HepG2 (cell line): ENCODE data around the gene KXD1. TPM values are rescaled to one million over a fixed set of nuclear protein-coding genes. Genes with fewer than 3 reads are reported as not detected.

Experiments used
- CEBPG ChIP-seq: IDR thresholded peaks from 2 replicates; pipeline ENCODE4 v1.6.1; 2016
- DDIT3 ChIP-seq: sonication (generic); formaldehyde crosslinking; IDR thresholded peaks from 2 replicates; pipeline ENCODE4 v1.4.0; 2020; ENCODE audit warnings: mild to moderate bottlenecking, missing genetic modification reagents
- DMAP1 ChIP-seq: IDR thresholded peaks from 2 replicates; pipeline ENCODE4 v1.6.1; 2016
- HMGA1 ChIP-seq: sonication (generic); formaldehyde crosslinking; conservative IDR thresholded peaks from 2 replicates; pipeline ENCODE4 v1.4.0; 2020; ENCODE audit warnings: missing genetic modification reagents
- KAT7 ChIP-seq: IDR thresholded peaks from 2 replicates; pipeline ENCODE4 v1.6.1; 2018; ENCODE audit warnings: borderline replicate concordance, missing compliant biosample characterization
- KDM1A ChIP-seq: IDR thresholded peaks from 2 replicates; pipeline ENCODE4 v1.6.1; 2016; ENCODE audit warnings: missing compliant biosample characterization
- MAFK ChIP-seq, 2 experiments: IDR thresholded peaks in 1 of 2; conservative IDR thresholded peaks in 1 of 2; 2 replicates each; pipeline ENCODE4 v1.6.1; 2011; ENCODE audit warnings: improper control_type of control experiment in 2 of 2, low read length in 2 of 2
- MIER3 ChIP-seq: IDR thresholded peaks from 2 replicates; pipeline ENCODE4 v1.6.1; 2016; ENCODE audit warnings: missing compliant biosample characterization, borderline replicate concordance
- PTBP1 ChIP-seq: fragments of 200-400 bp; formaldehyde crosslinking; IDR thresholded peaks from 2 replicates; pipeline ENCODE4 v1.6.1; 2018; ENCODE audit warnings: low read length, low read depth; ENCODE audit not compliant: poor library complexity, severe bottlenecking
- RCOR2 ChIP-seq: IDR thresholded peaks from 2 replicates; pipeline ENCODE4 v1.6.1; 2016; ENCODE audit warnings: missing biosample characterization, missing genetic modification reagents
- RFX3 ChIP-seq: IDR thresholded peaks from 2 replicates; pipeline ENCODE4 v1.6.1; 2016; ENCODE audit warnings: missing biosample characterization, missing genetic modification reagents
- SMAD1 ChIP-seq: sonication (generic); formaldehyde crosslinking; IDR thresholded peaks from 2 replicates; pipeline ENCODE4 v1.4.0; 2020; ENCODE audit warnings: missing genetic modification reagents, low read depth, mild to moderate bottlenecking, borderline replicate concordance
- SOX5 ChIP-seq: IDR thresholded peaks from 2 replicates; pipeline ENCODE4 v1.6.1; 2016; ENCODE audit warnings: borderline replicate concordance
- STAG1 ChIP-seq: sonication (generic); formaldehyde crosslinking; IDR thresholded peaks from 2 replicates; pipeline ENCODE4 v1.4.0; 2020; ENCODE audit warnings: missing genetic modification reagents
- ZMYM2 ChIP-seq: sonication (generic); formaldehyde crosslinking; IDR thresholded peaks from 2 replicates; pipeline ENCODE4 v1.8.0; 2022; ENCODE audit warnings: mild to moderate bottlenecking, missing genetic modification reagents
- ZNF329 ChIP-seq: sonication (generic); formaldehyde crosslinking; IDR thresholded peaks from 2 replicates; pipeline ENCODE4 v1.9.0; 2021; ENCODE audit warnings: low read depth, mild to moderate bottlenecking, missing genetic modification reagents
- ZNF350 ChIP-seq: sonication (generic); formaldehyde crosslinking; IDR thresholded peaks from 2 replicates; pipeline ENCODE4 v1.4.0; 2020; ENCODE audit warnings: mild to moderate bottlenecking, low read depth, missing genetic modification reagents, borderline replicate concordance
- polyA plus RNA-seq, 8 experiments: library from polyadenylated mRNA; depleted of rRNA in 3 of 8; stranded (reverse) in 7 of 8; unstranded in 1 of 8; fragments of >200 nt; fragmentation: Illumina TruSeq in 4 of 8; extraction: Trizol in 4 of 8; gene quantifications; 2 replicates each; pipeline versions ENCODE4 v1.2.1 to v1.2.3, GENCODE V29; 2011 to 2016; ENCODE audit warnings: low read depth in 4 of 8, missing spikeins in 1 of 8, mixed read lengths in 1 of 8; ENCODE audit not compliant: insufficient read depth in 1 of 8
- total RNA-seq, 5 experiments: library from RNA; depleted of rRNA; stranded (reverse); fragments of >200 nt; fragmentation: Illumina TruSeq; extraction: Trizol; gene quantifications; 2 replicates each; pipeline ENCODE4 v1.2.3, GENCODE V29; 2016; ENCODE audit warnings: low read depth in 1 of 5
- TF ChIP-seq, protein P1 (sequence below): sonication (generic); formaldehyde crosslinking; IDR thresholded peaks from 2 replicates; pipeline ENCODE4 v1.4.0; 2020; ENCODE audit warnings: low read depth, mild to moderate bottlenecking, missing genetic modification reagents
- TF ChIP-seq, protein P2 (sequence below): sonication (generic); formaldehyde crosslinking; IDR thresholded peaks from 2 replicates; pipeline ENCODE4 v1.4.0; 2020; ENCODE audit warnings: low read depth, missing genetic modification reagents
- TF ChIP-seq, protein P3 (sequence below): sonication (generic); formaldehyde crosslinking; IDR thresholded peaks from 2 replicates; pipeline ENCODE4 v1.5.1; 2020; ENCODE audit warnings: mild to moderate bottlenecking, moderate library complexity, missing genetic modification reagents
- TF ChIP-seq, protein P4 (sequence below): sonication (generic); formaldehyde crosslinking; IDR thresholded peaks from 2 replicates; pipeline ENCODE4 v1.8.1; 2023; ENCODE audit warnings: mild to moderate bottlenecking, moderate library complexity, missing genetic modification reagents

Gene KXD1
- total and polyA plus RNA-seq, 2 of the 13 experiments (the other 11 are each of a cell fraction or from before 2014, with no cell fraction given) = 44.6 to 143 TPM

- TF ChIP-seq SOX5 (peak; percentile 37), ZNF350 (CRISPR knock-in tag) (peak; percentile 33; the same call in 1 of the 2 replicates), KDM1A (CRISPR knock-in tag) (peak; percentile 100), MAFK (conservative IDR thresholded peaks at IDR 0.05 in 1 of 2, IDR thresholded peaks at IDR 0.05 in 1 of 2; ENCODE audit: low read length in 2 of 2) (no peak), RCOR2 (CRISPR knock-in tag) (peak; percentile 100), DMAP1 (CRISPR knock-in tag) (0 out of 2 replicates have a peak, but pooled peaks have one; percentile 56), KAT7 (CRISPR knock-in tag) (no peak), RFX3 (CRISPR knock-in tag) (no peak), CEBPG (CRISPR knock-in tag) (0 out of 2 replicates have a peak, but pooled peaks have one; percentile 28), MIER3 (CRISPR knock-in tag) (peak; percentile 49; the same call in 1 of the 2 replicates), ZMYM2 (CRISPR knock-in tag) (peak; percentile 95), SMAD1 (CRISPR knock-in tag) (no peak), STAG1 (0 out of 2 replicates have a peak, but pooled peaks have one; percentile 15), ZNF329 (CRISPR knock-in tag) (no peak), HMGA1 (no peak), PTBP1 (no peak), DDIT3 (CRISPR knock-in tag) (no peak)
- TF ChIP-seq, protein P1, sequence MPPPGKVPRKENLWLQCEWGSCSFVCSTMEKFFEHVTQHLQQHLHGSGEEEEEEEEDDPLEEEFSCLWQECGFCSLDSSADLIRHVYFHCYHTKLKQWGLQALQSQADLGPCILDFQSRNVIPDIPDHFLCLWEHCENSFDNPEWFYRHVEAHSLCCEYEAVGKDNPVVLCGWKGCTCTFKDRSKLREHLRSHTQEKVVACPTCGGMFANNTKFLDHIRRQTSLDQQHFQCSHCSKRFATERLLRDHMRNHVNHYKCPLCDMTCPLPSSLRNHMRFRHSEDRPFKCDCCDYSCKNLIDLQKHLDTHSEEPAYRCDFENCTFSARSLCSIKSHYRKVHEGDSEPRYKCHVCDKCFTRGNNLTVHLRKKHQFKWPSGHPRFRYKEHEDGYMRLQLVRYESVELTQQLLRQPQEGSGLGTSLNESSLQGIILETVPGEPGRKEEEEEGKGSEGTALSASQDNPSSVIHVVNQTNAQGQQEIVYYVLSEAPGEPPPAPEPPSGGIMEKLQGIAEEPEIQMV (CRISPR knock-in tag) = 0 out of 2 replicates have a peak, but pooled peaks have one; percentile 7
- TF ChIP-seq, protein P2, sequence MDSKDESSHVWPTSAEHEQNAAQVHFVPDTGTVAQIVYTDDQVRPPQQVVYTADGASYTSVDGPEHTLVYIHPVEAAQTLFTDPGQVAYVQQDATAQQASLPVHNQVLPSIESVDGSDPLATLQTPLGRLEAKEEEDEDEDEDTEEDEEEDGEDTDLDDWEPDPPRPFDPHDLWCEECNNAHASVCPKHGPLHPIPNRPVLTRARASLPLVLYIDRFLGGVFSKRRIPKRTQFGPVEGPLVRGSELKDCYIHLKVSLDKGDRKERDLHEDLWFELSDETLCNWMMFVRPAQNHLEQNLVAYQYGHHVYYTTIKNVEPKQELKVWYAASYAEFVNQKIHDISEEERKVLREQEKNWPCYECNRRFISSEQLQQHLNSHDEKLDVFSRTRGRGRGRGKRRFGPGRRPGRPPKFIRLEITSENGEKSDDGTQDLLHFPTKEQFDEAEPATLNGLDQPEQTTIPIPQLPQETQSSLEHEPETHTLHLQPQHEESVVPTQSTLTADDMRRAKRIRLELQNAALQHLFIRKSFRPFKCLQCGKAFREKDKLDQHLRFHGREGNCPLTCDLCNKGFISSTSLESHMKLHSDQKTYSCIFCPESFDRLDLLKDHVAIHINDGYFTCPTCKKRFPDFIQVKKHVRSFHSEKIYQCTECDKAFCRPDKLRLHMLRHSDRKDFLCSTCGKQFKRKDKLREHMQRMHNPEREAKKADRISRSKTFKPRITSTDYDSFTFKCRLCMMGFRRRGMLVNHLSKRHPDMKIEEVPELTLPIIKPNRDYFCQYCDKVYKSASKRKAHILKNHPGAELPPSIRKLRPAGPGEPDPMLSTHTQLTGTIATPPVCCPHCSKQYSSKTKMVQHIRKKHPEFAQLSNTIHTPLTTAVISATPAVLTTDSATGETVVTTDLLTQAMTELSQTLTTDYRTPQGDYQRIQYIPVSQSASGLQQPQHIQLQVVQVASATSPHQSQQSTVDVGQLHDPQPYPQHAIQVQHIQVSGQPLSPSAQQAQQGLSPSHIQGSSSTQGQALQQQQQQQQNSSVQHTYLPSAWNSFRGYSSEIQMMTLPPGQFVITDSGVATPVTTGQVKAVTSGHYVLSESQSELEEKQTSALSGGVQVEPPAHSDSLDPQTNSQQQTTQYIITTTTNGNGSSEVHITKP = peak; percentile 38; the same call in 1 of the 2 replicates
- TF ChIP-seq, protein P3, sequence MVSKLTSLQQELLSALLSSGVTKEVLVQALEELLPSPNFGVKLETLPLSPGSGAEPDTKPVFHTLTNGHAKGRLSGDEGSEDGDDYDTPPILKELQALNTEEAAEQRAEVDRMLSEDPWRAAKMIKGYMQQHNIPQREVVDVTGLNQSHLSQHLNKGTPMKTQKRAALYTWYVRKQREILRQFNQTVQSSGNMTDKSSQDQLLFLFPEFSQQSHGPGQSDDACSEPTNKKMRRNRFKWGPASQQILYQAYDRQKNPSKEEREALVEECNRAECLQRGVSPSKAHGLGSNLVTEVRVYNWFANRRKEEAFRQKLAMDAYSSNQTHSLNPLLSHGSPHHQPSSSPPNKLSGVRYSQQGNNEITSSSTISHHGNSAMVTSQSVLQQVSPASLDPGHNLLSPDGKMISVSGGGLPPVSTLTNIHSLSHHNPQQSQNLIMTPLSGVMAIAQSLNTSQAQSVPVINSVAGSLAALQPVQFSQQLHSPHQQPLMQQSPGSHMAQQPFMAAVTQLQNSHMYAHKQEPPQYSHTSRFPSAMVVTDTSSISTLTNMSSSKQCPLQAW = peak; percentile 66
- TF ChIP-seq, protein P4, sequence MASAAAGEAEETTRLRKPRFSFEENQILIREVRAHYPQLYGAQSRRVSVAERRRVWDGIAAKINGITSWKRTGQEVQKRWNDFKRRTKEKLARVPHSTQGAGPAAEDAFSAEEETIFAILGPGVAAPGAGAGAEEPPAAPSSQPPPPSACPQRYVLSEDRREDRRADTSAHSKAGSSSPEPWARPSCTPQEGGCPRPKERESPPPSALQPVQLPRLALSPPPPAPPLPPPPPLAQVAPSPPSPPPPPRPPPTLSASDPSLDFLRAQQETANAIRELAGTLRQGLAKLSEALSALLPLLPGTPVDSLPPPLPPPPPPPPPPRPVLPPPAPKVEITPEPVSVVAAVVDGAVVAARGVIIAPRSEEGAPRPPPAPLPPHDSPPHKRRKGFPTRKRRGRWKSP (CRISPR knock-in tag) = 0 out of 2 replicates have a peak, but pooled peaks have one; percentile 49
These were observed at the start of gene KXD1 (continued) for GRCh38 chr19:18557411-18558201.
